Stimulated activated naive CD8-positive, alpha-beta T cell treated with anti-CD3 and anti-CD28 coated beads, Interleukin-15, Interleukin-2, amounts not matched to agents 100 U/mL and 50 U/mL, for 24 hours (primary cell): Measurements from ENCODE around the gene RNASEH2A.

Source experiments
- ATAC-seq: fragments of 150-1000 bp; cut with Tn5 transposase; one replicate; pipeline ENCODE4 v1.10.0; 2021
- DNase-seq: peaks from one replicate; pipeline ENCODE4 v3.0.0; 2021

RNASEH2A gene

DNA sequence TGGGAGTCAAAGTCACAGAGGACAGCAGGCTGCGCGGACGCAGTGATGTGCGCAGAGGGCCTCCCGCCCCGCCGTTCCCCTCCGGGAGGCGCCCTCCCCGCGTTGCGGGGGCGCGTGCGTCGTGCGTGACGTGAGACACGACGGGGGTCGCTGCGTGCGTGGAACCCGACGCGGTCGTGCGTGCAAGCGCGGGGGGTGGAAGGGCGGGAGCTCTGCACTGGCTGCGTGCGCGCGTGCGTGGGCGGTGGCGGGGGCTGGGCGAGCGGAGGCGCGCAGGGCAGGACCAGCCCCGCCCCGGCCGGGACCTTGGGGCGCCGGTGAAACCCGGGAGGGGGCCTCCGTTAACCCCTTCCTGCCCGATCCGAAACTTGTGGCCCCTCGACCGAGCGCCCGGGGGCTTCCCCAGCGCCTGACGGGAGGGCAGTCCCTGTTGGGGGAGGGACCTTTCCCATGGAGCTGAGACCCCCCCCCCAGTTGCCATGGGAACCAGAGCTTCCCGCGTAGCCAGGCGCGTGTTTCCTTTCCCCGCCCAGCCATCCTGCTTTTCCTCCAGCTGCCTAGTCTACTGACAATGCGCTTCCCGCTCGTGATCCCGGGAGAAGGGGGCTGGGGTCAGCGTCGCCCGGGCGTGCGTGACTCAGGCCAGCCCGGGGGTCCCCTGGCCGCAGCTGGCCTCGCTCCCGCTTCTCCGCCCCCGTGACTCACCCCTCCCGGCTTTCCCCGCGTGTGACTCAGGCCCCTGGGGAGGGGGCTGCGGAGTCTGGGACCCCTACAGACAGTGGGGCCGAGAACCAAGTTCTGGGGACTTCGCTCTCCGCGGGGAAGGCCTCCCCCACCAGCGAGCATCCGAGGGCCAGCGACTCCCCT is 23.7 kb upstream of the RNASEH2A start:
- ATAC-seq (peak; percentile 44), DNase-seq (peak; percentile 96)

DNA sequence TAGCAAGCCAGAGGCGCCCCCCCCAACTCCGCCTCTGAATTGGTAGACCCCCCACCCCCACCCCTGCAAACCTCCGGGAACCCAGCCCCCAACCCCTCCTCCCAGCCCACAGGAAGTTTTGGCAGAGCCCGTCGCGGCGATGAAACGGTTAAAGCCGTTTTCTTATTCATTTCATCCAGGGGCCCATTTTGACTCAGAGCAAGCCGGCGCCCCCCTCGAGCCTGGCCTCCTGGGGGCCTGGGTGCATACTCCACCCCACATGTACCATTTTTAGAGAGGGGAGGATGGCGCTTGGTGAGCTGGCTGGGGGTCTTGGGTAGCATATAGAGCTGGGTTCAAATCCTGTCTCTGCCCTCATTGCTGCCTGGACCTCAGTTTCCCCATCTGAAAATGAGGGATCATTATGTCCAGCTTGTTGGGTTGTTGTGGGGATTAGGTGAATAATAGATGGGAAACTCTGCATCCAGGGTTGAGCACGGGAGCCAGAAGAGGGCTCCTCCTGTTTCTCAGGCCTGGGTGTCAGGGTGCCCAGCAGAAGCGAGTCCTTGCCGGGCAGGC is 23.0 kb upstream of the RNASEH2A start:
- ATAC-seq (peak; percentile 41), DNase-seq (no peak)

DNA sequence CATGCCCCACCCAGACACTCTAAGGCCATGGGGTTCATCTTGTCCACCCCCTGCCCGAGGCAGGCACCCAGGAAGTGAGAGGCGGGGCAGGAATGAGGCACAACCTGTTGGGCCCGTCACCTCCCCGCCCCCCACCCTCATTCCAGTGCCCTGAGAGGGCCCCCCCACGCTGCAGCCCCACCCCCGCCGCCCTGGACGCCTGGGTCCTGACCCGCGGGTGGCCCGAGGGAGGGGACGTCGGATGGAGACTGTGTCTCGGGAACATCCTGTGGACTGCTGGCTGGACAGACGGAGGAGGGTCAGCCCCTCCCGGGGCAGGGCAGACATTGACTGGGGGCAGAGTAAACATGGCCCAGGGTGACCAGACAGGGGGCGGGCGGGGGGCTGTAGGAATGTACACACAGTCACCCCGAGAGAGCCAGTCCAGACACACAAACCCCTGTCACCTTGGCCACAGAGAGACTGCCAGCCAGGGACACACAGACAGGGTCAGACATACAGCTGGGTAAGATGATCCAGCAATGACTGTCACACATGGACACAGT is 22.5 kb upstream of the RNASEH2A start:
- ATAC-seq: no peak
- peak; percentile 43 for DNase-seq

GRCh38 chr19:12784394-12784870 is 22.0 kb upstream of the RNASEH2A start:
- ATAC-seq (no peak), DNase-seq (no peak)

- DNase-seq (peak; percentile 35), ATAC-seq (no peak)
Measured at GRCh38 chr19:12784871-12785430, 21.4 kb upstream of the RNASEH2A start.

- DNase-seq: peak; percentile 33
Measured at GRCh38 chr19:12785431-12786031, 20.9 kb upstream of the RNASEH2A start.

DNA sequence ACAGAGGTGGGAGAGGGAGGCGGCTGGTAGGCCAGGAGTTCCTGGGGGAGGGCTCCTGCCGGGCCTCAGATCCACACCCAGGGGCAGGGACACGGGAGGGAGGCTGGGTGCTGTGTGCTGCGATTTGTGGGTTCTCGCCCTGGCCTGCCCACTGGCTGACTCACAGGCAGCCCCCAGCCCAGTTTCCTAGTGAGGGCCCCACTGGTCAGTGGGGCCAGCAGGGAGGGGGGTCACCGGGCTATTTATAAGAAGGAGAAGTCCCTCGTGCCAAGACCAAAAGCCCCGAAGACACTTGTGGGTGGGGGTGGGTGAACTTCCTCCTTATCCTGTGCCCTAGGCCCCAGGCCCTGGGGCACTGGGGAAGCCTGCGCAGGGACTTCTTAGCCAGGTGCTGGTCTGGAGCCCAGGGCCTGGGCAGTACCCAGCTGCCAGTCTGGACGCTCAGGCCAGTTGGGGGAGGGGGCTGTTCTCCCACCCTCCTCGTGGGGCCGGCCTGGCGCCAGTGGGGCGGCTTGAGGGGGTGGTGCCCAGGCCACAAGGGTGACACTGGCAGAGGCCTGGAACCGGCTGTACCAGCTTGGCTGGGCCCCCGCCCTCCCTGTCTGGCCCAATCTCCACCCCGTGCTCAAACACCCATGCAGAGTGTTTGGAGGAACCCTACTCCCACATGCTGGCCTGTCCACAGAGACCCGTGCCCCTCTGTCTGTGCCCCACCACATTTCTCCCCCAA is 20.1 kb upstream of the RNASEH2A start:
- DNase-seq (peak; percentile 46), ATAC-seq (no peak)

More at GRCh38 chr19:12785431-12786031, 20.9 kb upstream of the RNASEH2A start:
- ATAC-seq: no peak

GRCh38 chr19:12786952-12787351 is 19.4 kb upstream of the RNASEH2A start:
- DNase-seq (no peak), ATAC-seq (no peak)

DNA sequence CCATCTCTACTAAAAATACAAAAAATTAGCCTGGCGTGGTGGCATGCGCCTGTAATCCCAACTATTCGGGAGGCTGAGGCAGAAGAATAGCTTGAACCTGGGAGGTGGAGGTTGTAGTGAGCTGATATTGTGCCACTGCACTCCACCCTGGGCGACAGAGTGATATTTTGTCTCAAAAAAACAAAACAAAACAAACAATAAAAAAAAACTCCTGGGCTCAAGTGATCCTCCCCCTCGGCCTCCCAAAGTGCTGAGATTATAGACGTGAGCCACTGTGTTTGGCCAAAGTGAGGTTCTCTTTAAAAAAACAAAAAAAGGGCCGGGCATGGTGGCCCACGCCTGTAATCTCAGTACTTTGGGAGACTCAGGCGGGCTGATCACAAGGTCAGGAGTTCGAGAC is 18.9 kb upstream of the RNASEH2A start:
- ATAC-seq: no peak

DNA sequence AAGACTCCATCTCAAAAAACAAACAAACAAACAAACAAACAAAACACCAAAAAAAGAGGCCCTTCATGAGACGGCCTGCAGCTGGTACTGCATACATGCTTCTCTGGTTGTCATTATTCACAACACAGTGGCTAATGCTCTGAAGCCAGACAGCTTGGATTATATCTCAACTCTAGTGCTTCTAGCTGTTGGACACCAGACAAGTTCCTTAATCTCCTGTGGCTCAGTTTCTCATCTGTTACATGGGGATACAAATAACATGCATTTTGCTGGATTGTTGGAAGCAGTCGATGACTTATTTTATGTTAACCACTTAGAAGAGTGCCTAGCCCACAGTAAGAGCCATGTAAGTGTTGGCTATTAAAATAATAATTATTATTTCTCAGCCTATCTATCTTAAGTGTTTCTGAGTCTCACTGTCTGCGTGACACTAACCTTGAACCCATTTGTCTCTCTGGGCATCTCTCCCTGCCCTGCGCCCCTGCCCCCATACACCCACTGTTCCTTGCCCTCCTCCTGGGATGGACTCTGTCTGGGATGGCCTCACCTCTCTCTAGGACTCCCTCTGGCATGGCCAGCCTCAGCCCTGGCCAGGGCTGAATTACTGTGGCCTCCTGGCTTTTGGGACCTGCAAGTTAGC is 18.2 kb upstream of the RNASEH2A start:
- DNase-seq: no peak
- ATAC-seq: no peak

More for the DNA sequence above, 18.9 kb upstream of the RNASEH2A start:
- DNase-seq: no peak

DNA sequence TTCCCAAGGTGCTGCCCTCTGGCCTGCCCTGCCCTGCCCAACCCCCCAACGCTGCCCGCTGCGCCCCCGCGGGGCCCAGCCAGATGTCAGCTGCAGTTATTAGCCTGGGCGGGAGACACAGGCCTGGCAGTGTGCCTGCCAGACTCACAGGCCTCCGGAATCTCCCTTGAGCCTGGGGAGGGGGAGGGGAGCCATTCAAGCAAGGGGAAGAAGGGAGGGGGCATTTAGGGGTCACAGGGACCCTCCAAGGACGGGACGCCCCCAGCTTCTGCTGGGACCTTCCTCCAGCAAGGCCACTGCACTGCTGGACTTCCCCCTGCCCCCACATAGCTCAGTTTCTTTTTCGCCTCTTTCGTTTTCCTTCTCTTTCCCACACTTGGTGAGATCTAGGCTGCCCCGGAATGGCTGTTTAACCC is 17.7 kb upstream of the RNASEH2A start:
- no peak for ATAC-seq
- peak; percentile 75 for DNase-seq

DNA sequence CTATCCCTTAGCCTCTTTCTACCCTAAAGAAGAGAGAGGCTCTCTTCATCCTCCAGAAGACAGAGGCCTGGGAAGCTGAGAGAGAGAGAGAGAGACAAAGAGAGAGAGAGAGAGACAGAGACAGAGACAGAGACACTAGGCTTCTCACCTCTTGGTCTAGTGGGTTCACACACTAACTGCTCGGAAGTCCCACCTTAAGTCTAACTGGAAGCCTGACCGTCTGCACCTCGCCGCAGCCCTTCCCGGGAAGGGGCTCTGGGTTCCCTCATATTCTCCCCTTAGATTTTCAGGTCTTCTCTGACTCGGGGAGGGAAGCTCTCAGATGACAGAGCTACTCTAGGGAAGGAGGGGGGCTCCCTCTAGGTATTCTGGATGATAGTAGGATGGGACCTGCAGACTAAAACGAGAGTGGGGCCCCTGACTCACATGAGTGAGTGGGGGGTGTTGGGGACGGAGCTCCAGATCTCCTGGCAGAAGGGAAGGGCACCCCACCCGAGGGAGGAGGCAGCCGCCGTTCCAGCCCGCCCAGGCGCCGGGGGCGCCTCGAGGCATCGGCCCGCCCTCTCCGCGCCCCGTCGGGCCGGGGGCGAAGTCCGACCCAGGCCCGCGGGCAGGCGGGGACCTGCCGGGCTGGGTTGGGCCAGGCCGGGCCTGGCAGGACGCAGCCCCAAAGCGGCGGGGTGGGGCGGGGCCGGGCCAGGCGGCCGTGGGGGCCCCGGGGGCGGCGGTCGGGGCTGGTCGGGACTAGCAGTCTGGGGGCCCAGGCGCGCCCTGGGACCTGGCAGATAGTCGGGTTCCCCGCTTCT is 17.1 kb upstream of the RNASEH2A start:
- ATAC-seq (no peak), DNase-seq (peak; percentile 62)

- DNase-seq (peak; percentile 99), ATAC-seq (peak; percentile 57)
Measured at GRCh38 chr19:12789904-12790619, 16.3 kb upstream of the RNASEH2A start.

- ATAC-seq (no peak), DNase-seq (peak; percentile 37)
Measured at GRCh38 chr19:12790628-12791344, 15.6 kb upstream of the RNASEH2A start.

DNA sequence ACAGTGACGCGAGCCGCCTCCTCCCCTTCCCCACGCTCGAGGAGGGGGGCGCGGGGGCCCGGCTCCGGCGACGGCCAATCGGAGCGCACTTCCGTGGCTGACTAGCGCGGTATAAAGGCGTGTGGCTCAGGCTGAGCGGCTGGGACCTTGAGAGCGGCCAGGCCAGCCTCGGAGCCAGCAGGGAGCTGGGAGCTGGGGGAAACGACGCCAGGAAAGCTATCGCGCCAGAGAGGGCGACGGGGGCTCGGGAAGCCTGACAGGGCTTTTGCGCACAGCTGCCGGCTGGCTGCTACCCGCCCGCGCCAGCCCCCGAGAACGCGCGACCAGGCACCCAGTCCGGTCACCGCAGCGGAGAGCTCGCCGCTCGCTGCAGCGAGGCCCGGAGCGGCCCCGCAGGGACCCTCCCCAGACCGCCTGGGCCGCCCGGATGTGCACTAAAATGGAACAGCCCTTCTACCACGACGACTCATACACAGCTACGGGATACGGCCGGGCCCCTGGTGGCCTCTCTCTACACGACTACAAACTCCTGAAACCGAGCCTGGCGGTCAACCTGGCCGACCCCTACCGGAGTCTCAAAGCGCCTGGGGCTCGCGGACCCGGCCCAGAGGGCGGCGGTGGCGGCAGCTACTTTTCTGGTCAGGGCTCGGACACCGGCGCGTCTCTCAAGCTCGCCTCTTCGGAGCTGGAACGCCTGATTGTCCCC is 14.9 kb upstream of the RNASEH2A start, which contains the start of gene JUNB:
Gene JUNB, plus strand, starts transcription at position 142 of the 706 bp plus-strand sequence. Its CDS starts 286 bp downstream, at position 428.
- DNase-seq (peak; percentile 98), ATAC-seq (peak; percentile 33)

GRCh38 chr19:12792051-12792852 is 14.1 kb upstream of the RNASEH2A start:
- DNase-seq (peak; percentile 81), ATAC-seq (no peak)

- no peak for ATAC-seq
- no peak for DNase-seq
Measured at GRCh38 chr19:12792853-12793289, 13.5 kb upstream of the RNASEH2A start.
